Glutamatergic neuron (in vitro differentiated cells): ENCODE data around the gene SMARCAL1. TPM values are rescaled to one million over a fixed set of nuclear protein-coding genes. Genes with fewer than 3 reads are reported as not detected.

Experiments used
- DNase-seq: peaks from one replicate; pipeline ENCODE4 v3.0.0; 2022
- H3K27ac Mint-ChIP-seq: one replicate; pipeline ENCODE4 v1.8.0; 2020; ENCODE audit warnings: mild to moderate bottlenecking, mixed read lengths, inconsistent platforms; ENCODE audit not compliant: unreplicated experiment
- H3K27me3 Mint-ChIP-seq: one replicate; pipeline ENCODE4 v1.8.0; 2020; ENCODE audit warnings: mild to moderate bottlenecking, moderate library complexity, mixed read lengths, inconsistent platforms; ENCODE audit not compliant: unreplicated experiment
- H3K36me3 Mint-ChIP-seq: one replicate; pipeline ENCODE4 v1.8.0; 2020; ENCODE audit warnings: mild to moderate bottlenecking, mixed read lengths, inconsistent platforms; ENCODE audit not compliant: unreplicated experiment
- H3K4me1 Mint-ChIP-seq: one replicate; pipeline ENCODE4 v1.8.0; 2020; ENCODE audit warnings: mild to moderate bottlenecking, low read depth, mixed read lengths, inconsistent platforms; ENCODE audit not compliant: unreplicated experiment
- H3K4me3 Mint-ChIP-seq: one replicate; pipeline ENCODE4 v1.8.0; 2020; ENCODE audit warnings: mild to moderate bottlenecking, mixed read lengths, inconsistent platforms; ENCODE audit not compliant: unreplicated experiment
- H3K9me3 Mint-ChIP-seq: one replicate; pipeline ENCODE4 v1.8.0; 2020; ENCODE audit warnings: mild to moderate bottlenecking, moderate library complexity, mixed read lengths, inconsistent platforms; ENCODE audit not compliant: unreplicated experiment
- total RNA-seq: library from RNA; stranded (reverse); fragmentation: NEBNext Ultra II Directional; extraction: Animal tissue kit (Norgen Biotek cat#: 25700); gene quantifications from one replicate; pipeline ENCODE4 v1.2.1, GENCODE V29; 2021; ENCODE audit not compliant: unreplicated experiment
- TF ChIP-seq, protein P1 (sequence below): fragments of 200-600 bp; sonication (generic); IDR thresholded peaks from one replicate; pipeline ENCODE4 v1.5.0; 2021; ENCODE audit not compliant: partially characterized antibody, unreplicated experiment

The SMARCAL1 gene
- total RNA-seq, 1 donor from 2014 or later, result 36.6 TPM

GRCh38 chr2:216430811-216431530, 18.7 kb downstream of the SMARCAL1 start:
- Mint-ChIP-seq H3K4me1 (no peaks in the 10 kb centered on the region), H3K27ac (no peak overlapping the region), H3K4me3 (no peak overlapping the region), H3K27me3 (peaks cover 2% of the 10 kb centered on the region), H3K9me3 (no peaks in the 10 kb centered on the region), H3K36me3 (peaks cover 7% of the 10 kb centered on the region)
- TF ChIP-seq, protein P1, sequence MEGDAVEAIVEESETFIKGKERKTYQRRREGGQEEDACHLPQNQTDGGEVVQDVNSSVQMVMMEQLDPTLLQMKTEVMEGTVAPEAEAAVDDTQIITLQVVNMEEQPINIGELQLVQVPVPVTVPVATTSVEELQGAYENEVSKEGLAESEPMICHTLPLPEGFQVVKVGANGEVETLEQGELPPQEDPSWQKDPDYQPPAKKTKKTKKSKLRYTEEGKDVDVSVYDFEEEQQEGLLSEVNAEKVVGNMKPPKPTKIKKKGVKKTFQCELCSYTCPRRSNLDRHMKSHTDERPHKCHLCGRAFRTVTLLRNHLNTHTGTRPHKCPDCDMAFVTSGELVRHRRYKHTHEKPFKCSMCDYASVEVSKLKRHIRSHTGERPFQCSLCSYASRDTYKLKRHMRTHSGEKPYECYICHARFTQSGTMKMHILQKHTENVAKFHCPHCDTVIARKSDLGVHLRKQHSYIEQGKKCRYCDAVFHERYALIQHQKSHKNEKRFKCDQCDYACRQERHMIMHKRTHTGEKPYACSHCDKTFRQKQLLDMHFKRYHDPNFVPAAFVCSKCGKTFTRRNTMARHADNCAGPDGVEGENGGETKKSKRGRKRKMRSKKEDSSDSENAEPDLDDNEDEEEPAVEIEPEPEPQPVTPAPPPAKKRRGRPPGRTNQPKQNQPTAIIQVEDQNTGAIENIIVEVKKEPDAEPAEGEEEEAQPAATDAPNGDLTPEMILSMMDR, result no peak
- no peak for DNase-seq

- Mint-ChIP-seq H3K9me3 (no peaks in the 10 kb centered on the region), H3K4me3 (no peak overlapping the region), H3K36me3 (peaks cover 5% of the 10 kb centered on the region), H3K27me3 (peaks cover 2% of the 10 kb centered on the region), H3K4me1 (no peaks in the 10 kb centered on the region), H3K27ac (no peak overlapping the region)
- TF ChIP-seq, protein P1, result no peak
- no peak for DNase-seq
Observed at GRCh38 chr2:216431531-216431856, 19.2 kb downstream of the SMARCAL1 start.

- peaks cover 4% of the 10 kb centered on the region for H3K36me3 Mint-ChIP-seq
- no peak overlapping the region for H3K27ac Mint-ChIP-seq
- no peak for DNase-seq
- TF ChIP-seq, protein P1, result no peak
- no peaks in the 10 kb centered on the region for H3K9me3 Mint-ChIP-seq
- no peak overlapping the region for H3K4me3 Mint-ChIP-seq
- no peaks in the 10 kb centered on the region for H3K4me1 Mint-ChIP-seq
- peaks cover 2% of the 10 kb centered on the region for H3K27me3 Mint-ChIP-seq
Observed at GRCh38 chr2:216436383-216436782, 24.1 kb downstream of the SMARCAL1 start.

GRCh38 chr2:216441308-216442010, 29.2 kb downstream of the SMARCAL1 start:
- Mint-ChIP-seq H3K27ac (no peak overlapping the region), H3K4me1 (peaks cover 5% of the 10 kb centered on the region), H3K27me3 (no peaks in the 10 kb centered on the region), H3K4me3 (no peak overlapping the region), H3K36me3 (peaks cover 1% of the 10 kb centered on the region), H3K9me3 (no peaks in the 10 kb centered on the region)
- no peak for DNase-seq
- TF ChIP-seq, protein P1, result no peak

- H3K4me1 Mint-ChIP-seq, result peaks cover 5% of the 10 kb centered on the region
- peaks cover 14% of the 10 kb centered on the region for H3K36me3 Mint-ChIP-seq
- no peak for DNase-seq
- no peaks in the 10 kb centered on the region for H3K9me3 Mint-ChIP-seq
- no peak overlapping the region for H3K27ac Mint-ChIP-seq
- TF ChIP-seq, protein P1, result no peak
- no peak overlapping the region for H3K4me3 Mint-ChIP-seq
- H3K27me3 Mint-ChIP-seq, result no peaks in the 10 kb centered on the region
Observed at GRCh38 chr2:216445501-216445900, 33.2 kb downstream of the SMARCAL1 start.
